BJ (cell line): ENCODE data around the gene SRSF7. TPM values are rescaled to one million over a fixed set of nuclear protein-coding genes. Genes with fewer than 3 reads are reported as not detected.

Experiments used
- CTCF ChIA-PET: fragments of 350-600 bp; formaldehyde crosslinking; extraction: SDS; loops from one replicate; lab custom pipeline; 2021; ENCODE audit warnings: antibody characterized with exemption, inconsistent platforms; lab: Yijun Ruan, JAX
- POLR2A ChIA-PET: fragments of 300-600 bp; sonication (Branson Sonifier 250); formaldehyde crosslinking; extraction: SDS; loops from one replicate; lab custom pipeline; 2021; ENCODE audit warnings: antibody characterized with exemption; lab: Charles Lee
- DNase-seq: peaks from one replicate; pipeline ENCODE4 v3.0.0-alpha.2; 2011; ENCODE audit warnings: low read depth
- H3K27me3 ChIP-seq: 2 replicates; pipeline ENCODE4 v1.6.0; 2011; ENCODE audit warnings: low read length; ENCODE audit not compliant: control insufficient read depth, insufficient read depth
- H3K36me3 ChIP-seq: 2 replicates; pipeline ENCODE4 v1.5.1; 2011; ENCODE audit warnings: low read length; ENCODE audit not compliant: control insufficient read depth, insufficient read depth
- H3K4me3 ChIP-seq: 2 replicates; pipeline ENCODE4 v1.5.1; 2011; ENCODE audit warnings: low read depth, mild to moderate bottlenecking, control low read depth, low read length
- polyA plus RNA-seq: library from polyadenylated mRNA; depleted of rRNA; stranded (reverse); fragments of >200 nt; gene quantifications from 2 replicates; pipeline ENCODE4 v1.2.3, GENCODE V29; 2011; rRNA removed
- TF ChIP-seq, protein P1 (sequence below): IDR thresholded peaks from 2 replicates; pipeline ENCODE4 v1.5.1; 2011; ENCODE audit warnings: low read depth, mild to moderate bottlenecking, control low read depth, inconsistent platforms, low read length, moderate library complexity; ENCODE audit not compliant: insufficient read depth

Gene SRSF7
- polyA plus RNA-seq, 1 experiment: 110 TPM

DNA sequence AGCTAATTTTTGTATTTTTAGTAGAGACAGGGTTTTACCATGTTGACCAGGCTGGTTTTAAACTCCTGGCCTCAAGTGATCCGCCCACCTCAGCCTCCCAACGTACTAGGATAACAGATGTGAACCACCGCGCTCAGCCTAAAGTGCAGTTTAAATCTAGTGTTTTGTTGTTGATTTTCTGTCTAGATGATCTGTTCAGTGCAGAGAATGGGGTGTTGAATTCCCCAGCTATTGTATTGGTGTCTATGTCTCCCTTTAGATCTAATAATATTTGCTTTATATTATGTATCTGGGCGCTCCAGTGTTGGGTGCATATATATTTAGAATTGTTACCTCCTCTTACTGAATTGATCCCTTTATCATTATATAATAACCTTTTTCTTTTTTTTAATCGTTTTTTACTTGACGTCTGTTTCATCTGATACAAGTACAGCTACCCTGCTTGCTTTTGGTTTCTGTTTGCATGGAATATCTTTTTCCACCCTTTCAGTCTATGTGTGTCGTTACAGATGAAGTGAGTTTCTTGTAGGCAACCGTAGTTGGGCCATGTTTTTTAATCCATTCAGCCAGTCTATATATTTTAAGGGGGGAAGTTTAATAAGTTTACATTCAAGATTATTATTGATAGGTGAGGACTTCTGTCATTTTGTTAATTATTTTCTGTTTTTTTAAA, 50.9 kb downstream of the SRSF7 start:
- TF ChIP-seq, protein P1, sequence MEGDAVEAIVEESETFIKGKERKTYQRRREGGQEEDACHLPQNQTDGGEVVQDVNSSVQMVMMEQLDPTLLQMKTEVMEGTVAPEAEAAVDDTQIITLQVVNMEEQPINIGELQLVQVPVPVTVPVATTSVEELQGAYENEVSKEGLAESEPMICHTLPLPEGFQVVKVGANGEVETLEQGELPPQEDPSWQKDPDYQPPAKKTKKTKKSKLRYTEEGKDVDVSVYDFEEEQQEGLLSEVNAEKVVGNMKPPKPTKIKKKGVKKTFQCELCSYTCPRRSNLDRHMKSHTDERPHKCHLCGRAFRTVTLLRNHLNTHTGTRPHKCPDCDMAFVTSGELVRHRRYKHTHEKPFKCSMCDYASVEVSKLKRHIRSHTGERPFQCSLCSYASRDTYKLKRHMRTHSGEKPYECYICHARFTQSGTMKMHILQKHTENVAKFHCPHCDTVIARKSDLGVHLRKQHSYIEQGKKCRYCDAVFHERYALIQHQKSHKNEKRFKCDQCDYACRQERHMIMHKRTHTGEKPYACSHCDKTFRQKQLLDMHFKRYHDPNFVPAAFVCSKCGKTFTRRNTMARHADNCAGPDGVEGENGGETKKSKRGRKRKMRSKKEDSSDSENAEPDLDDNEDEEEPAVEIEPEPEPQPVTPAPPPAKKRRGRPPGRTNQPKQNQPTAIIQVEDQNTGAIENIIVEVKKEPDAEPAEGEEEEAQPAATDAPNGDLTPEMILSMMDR: no peak
- no peak overlapping the region for H3K4me3 ChIP-seq
- H3K27me3 ChIP-seq: no peaks in the 10 kb centered on the region
- ChIA-PET POLR2A (no interaction called here), CTCF (interaction anchor here (1.4 kb wide), 1 partner anchor 97 kb away, joined by 4 read pairs; the partner anchor contains the start of gene HNRNPLL)
- no peak for DNase-seq
- H3K36me3 ChIP-seq: no peaks in the 10 kb centered on the region

DNA sequence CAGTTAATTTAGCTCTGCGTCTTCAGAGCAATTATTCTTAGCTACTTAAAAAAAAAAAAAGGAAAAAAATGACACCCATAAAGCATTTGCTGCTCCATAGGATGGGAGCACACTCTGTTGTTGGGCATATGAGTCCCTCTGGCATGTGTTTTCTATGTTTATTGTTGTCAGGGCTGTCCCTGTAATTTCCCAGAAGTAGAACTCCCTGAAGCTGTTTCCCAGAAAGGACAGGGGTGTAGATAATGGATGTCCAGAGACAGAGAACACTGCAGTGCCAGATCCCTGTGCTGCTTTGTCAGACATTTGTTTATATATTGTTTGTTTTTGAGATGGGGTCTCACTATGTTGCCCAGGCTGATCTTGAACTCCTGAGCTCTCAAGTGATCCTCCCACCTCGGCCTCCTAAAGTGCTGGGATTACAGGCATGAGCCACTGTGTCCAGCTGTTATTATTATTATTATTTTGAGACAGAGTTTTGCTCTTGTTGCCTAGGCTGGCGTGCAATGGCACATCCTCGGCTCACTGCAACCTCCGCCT, 52.6 kb downstream of the SRSF7 start:
- Histone ChIP-seq H3K27me3 (no peaks in the 10 kb centered on the region), H3K4me3 (no peak overlapping the region), H3K36me3 (no peaks in the 10 kb centered on the region)
- ChIA-PET CTCF (interaction anchor here (0.9 to 2.3 kb wide), 2 partner anchors 8 to 26 kb away, joined by 3 to 8 read pairs; no protein-coding TSS in a partner anchor), POLR2A (no interaction called here)
- DNase-seq: no peak
- TF ChIP-seq, protein P1: no peak

DNA sequence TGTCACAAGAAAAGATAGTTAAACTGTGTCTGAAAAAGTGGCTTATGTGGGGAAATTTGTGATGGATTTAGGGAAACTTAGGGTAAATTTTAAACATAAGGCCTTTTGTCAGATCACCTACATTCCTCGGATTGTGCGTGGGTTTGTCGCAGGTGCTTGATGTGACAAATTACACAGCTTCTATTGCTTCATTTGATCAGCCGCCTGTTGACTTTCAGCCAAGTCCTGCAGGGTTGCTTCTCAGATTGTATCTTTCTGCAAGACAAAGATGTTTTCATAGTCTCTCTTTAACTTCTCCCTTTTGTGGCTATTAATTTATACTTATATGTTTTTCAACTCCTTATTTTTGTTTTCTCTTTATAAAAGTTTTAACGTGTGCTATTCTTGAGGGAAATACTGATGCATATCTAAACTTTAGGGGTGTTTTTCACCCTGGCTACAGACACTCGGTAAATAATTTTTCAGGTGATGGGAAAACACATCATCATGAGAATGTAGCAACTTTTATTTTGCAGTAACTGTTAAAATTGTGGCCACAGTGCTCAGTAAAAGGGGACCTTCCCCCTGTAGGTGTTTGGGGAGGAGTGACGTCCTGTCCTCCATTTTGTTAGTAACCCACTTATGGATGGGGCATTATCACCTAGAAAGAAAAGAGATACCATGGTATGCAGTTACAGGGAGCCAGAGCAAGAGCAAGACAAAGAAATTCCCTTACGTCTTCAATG, 53.9 kb downstream of the SRSF7 start:
- CTCF ChIA-PET: interaction anchor here (2.3 kb wide), 1 partner anchor 27 kb away, joined by 8 read pairs; no protein-coding TSS in a partner anchor
- no peak for DNase-seq

More for the DNA sequence above, 53.9 kb downstream of the SRSF7 start:
- Histone ChIP-seq H3K36me3 (no peaks in the 10 kb centered on the region), H3K27me3 (no peaks in the 10 kb centered on the region), H3K4me3 (no peak overlapping the region)
- POLR2A ChIA-PET: no interaction called here
- TF ChIP-seq, protein P1: no peak

Other genes with a start within 250 kb of the SRSF7 start
- gene HNRNPLL, start 148.4 kb downstream of the SRSF7 start, polyA plus RNA-seq: 26.6 and 49.7 TPM in 2 replicates
- gene GALM, start 85.2 kb downstream of the SRSF7 start, polyA plus RNA-seq: 9.6 and 10.1 TPM in 2 replicates
- 5.4 and 13.7 TPM in 2 replicates for gene GEMIN6, start 26.8 kb upstream of the SRSF7 start, polyA plus RNA-seq
- 10.0 and 15.2 TPM in 2 replicates for gene DHX57, start 124.6 kb upstream of the SRSF7 start, polyA plus RNA-seq
- gene MORN2, start 124.6 kb upstream of the SRSF7 start, polyA plus RNA-seq: 10.7 and 20.3 TPM in 2 replicates
- gene ARHGEF33, start 138.5 kb upstream of the SRSF7 start, polyA plus RNA-seq: 0.23 and 0.31 TPM in 2 replicates